ENCODE measurements around the gene HOXB1.

HOXB1 gene

DNA sequence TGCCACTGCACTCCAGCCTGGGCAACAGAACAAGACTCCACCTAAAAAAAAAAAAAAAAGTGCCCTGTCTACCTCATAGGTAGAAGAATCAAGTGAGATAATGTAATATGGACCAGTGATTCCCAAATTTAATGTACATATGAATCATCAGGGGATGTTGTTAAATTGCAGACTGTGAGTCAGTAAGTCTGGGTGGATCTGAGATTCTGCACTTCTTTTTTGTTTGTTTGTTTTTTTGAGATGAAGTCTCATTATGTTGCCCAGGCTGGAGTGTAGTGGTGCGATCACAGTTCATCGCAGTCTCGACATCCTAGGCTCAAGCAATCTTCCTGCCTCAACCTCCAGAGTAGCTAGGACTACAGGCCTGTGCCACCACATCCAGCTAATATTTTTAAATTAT lies 31.6 kb downstream of the HOXB1 start:
- TF ChIP-seq, protein P1, sequence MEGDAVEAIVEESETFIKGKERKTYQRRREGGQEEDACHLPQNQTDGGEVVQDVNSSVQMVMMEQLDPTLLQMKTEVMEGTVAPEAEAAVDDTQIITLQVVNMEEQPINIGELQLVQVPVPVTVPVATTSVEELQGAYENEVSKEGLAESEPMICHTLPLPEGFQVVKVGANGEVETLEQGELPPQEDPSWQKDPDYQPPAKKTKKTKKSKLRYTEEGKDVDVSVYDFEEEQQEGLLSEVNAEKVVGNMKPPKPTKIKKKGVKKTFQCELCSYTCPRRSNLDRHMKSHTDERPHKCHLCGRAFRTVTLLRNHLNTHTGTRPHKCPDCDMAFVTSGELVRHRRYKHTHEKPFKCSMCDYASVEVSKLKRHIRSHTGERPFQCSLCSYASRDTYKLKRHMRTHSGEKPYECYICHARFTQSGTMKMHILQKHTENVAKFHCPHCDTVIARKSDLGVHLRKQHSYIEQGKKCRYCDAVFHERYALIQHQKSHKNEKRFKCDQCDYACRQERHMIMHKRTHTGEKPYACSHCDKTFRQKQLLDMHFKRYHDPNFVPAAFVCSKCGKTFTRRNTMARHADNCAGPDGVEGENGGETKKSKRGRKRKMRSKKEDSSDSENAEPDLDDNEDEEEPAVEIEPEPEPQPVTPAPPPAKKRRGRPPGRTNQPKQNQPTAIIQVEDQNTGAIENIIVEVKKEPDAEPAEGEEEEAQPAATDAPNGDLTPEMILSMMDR (IDR thresholded peaks at IDR 0.05; ENCODE audit: insufficient read depth, low read depth, low read length, missing control alignments): no peak
- peak; percentile 55 for DNase-seq (ENCODE audit: low read depth)
- no peak overlapping the region for H3K4me3 ChIP-seq (ENCODE audit: low read length)

DNA sequence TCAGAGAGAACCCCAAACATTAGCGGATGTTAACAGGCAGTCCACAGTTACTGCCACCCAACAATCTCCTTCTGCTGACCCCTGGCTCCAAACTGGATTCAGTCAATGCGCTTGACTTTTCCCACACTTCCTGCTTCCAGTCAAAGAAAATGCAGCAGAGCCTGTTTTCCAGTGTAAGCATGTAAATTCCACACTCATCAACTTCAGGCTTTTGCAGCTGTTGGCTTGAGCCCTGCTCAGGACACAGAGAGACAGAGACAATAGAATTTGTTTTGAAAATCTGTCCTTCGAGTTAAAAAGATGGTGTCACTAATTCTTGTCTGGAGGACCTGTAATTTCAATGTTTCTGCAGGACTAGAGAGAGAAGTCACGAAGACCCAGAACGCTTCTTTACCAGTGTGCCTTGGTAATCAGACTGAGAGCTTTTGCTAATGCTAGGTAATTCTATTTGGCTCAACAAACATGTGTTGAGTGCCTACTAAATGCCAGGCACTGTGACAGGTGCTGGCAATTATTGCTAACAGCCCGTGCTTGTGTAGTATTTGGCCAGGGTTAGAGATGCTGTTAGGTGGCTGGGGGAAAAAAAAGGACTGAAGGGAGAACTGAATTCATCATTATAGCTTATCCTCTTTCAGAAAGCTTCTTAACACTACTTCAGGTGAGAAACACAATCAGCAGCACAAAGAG lies 32.5 kb downstream of the HOXB1 start:
- DNase-seq (ENCODE audit: low read depth): peak; percentile 52
- TF ChIP-seq, protein P1 (IDR thresholded peaks at IDR 0.05; ENCODE audit: insufficient read depth, low read depth, low read length, missing control alignments): no peak
- no peak overlapping the region for H3K4me3 ChIP-seq (ENCODE audit: low read length)

DNA sequence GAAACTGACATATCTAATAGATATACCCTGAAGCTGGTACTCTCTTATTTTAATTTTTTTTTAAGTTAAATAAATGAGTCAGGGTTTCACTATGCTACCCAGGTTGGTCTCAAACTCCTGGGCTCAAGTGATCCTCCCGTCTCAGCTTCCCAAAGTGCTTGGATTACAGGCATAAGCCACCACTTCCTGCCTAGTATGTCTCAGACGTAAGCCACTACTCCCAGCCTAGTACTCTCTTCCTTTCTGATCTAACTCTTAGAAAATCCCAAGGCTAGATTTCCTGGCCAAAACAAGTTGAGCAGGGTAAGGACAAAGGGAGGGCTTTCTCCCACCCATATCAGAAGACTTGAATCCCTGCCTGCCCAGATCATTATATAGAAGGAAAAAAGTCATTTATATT lies 33.7 kb downstream of the HOXB1 start:
- peak; percentile 57 for DNase-seq (ENCODE audit: low read depth)
- no peak overlapping the region for H3K4me3 ChIP-seq (ENCODE audit: low read length)
- TF ChIP-seq, protein P1 (IDR thresholded peaks at IDR 0.05; ENCODE audit: insufficient read depth, low read depth, low read length, missing control alignments): no peak

DNA sequence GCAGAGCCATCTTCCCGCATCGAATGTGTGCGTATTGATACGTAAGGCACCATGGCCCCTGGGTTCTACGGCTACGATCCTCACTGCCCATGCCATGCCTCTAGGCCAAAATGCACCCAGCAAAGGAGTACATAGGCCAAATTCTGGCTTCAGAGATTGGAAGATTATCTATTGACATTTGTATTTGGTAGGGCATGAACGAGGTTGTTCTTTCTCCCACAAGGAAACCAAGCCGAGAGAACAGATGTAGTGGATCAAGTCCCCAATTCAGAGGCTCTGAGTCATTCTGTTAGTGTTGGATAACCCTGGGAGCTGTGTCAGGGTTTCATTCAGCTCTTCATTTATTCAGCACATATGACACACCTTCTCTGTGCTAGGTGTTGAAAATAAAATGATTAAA lies 36.5 kb downstream of the HOXB1 start:
- no peak overlapping the region for H3K4me3 ChIP-seq (ENCODE audit: low read length)
- TF ChIP-seq, protein P1 (IDR thresholded peaks at IDR 0.05; ENCODE audit: insufficient read depth, low read depth, low read length, missing control alignments): no peak
- DNase-seq (ENCODE audit: low read depth): peak; percentile 72

DNA sequence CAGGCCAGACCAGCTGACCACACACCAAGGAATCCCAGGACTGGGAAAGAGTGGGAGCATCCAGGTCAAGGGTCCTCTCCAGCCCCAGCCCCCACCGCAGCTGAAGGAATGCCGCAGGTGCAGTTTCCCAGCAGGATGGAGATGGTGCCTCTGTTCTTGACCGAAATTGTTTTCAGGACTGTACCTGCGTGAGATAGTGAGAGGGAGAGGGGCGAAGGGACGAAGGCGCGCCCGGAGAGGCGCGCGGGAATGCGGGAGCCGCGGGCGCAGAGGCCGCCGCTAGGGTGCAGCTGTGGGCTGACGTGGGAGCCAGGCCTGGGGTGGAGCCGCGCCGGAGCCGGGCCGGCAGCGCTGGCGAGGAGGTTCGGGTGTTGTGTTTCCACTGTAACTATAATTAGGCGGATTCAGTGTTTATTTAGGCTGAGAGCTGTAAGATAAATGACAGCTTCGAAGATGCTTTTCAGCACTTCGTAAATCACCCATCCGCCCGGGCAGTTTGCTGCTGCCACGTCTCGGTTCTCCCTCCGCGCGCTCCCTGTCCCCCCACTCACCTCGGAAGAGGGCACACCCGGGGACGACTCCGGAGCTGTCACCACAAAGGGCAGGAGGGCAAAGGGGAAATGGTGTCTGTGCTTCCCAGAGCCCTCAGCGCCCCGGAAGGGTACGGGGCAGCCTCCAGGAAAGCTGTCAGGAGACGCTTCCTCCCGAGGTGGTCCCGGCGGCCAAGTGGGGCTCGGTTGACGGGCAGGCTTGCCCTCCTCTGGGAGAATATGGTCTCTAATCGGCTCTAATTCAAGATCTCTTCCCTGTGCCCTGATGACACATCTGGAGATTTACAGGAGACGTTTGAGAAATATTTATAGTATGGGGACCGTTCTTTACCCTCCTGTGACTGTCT lies 38.2 kb downstream of the HOXB1 start:
- TF ChIP-seq, protein P1 (IDR thresholded peaks at IDR 0.05; ENCODE audit: insufficient read depth, low read depth, low read length, missing control alignments): peak; percentile 52
- H3K4me3 ChIP-seq (ENCODE audit: low read length): no peak overlapping the region

DNA sequence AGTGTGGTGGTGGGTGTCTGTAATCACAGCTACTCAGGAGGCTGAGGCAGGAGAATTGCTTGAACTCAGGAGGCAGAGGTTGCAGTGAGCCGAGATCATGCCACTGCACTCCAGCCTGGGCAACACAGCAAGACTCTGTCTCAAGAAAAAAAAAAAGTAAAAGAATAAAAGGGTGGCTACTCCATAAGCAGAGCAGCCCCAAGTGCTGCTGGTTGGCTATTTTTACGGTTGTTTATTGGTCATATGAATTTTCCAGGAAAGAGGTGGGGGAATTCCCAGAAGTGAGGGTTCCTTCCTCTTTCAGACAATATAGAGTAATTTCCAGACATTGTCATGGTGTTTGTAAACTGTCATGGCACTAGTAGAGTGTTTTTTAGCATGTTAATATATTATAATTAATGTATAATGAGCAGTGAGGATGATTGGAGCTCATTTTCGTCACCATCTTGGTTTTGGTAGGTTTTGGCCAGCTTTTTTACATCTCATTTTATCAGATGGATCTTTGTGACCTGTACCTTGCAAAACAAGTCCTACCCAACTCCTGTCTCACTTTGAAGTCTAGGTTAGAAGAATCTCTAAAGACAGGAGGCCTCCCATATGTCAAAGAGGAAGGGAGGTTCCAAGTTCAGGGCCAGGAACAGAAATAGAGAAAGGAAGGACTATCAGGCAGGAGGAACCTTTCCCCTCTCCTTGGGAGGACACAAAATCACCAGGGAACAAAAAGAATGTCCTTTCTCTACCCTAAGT lies 39.1 kb downstream of the HOXB1 start:
- H3K4me3 ChIP-seq (ENCODE audit: low read length): no peak overlapping the region
- no peak for DNase-seq (ENCODE audit: low read depth)
- TF ChIP-seq, protein P1 (IDR thresholded peaks at IDR 0.05; ENCODE audit: insufficient read depth, low read depth, low read length, missing control alignments): no peak

More for the DNA sequence above, 38.2 kb downstream of the HOXB1 start:
- DNase-seq (ENCODE audit: low read depth): peak; percentile 56
